ENCODE measurements around the gene TJP1.
"Not testable (repeated sequence)": the region's sequence is repeated elsewhere in the genome, so short reads cannot be mapped to it uniquely, and the experiment has no call there.

TJP1 gene

DNA sequence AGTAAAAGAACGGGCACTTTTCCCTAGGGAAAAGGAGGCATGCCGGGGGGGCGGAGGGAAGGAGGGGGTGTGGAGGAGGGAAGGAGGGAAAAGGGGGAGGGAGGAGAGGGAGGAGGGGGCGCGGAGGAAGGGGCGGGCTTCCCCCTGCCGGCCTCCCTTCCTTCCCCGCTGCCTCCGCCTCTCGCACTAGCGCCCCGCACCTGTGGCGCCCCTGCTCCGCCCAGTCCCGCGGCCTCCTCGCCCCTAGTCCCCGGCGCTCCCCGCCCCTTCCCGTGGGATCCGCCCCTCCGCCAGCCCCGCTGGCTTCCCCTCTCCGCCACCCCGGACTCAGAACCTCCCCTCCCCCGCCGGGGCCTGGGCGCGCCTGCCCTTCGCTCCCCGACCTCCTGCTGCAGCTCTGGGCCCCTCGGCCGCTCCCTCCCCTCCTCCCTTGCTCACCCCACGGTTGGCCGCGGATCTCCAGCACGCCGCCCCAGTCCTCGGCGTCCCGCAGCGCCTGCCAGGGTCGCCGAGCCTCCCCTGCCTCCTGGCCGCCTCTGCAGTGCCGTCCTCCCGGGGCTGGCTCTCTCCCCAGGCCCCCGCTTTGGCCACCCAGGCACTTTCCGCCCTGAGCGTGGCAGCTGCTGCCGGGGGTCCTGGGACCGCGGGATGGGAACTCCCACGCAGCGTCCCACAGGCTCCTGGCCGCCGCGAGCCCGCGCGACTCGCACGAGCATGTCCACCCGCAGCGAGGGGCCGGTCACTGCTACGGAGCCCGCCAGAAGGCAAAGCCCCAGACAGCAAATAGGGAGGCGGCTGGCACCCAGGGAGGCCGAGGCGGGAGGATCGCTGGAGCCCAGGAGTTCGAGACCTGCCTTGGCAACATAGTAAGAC lies 147.4 kb downstream of the TJP1 start:
- DNase-seq = no peak

DNA sequence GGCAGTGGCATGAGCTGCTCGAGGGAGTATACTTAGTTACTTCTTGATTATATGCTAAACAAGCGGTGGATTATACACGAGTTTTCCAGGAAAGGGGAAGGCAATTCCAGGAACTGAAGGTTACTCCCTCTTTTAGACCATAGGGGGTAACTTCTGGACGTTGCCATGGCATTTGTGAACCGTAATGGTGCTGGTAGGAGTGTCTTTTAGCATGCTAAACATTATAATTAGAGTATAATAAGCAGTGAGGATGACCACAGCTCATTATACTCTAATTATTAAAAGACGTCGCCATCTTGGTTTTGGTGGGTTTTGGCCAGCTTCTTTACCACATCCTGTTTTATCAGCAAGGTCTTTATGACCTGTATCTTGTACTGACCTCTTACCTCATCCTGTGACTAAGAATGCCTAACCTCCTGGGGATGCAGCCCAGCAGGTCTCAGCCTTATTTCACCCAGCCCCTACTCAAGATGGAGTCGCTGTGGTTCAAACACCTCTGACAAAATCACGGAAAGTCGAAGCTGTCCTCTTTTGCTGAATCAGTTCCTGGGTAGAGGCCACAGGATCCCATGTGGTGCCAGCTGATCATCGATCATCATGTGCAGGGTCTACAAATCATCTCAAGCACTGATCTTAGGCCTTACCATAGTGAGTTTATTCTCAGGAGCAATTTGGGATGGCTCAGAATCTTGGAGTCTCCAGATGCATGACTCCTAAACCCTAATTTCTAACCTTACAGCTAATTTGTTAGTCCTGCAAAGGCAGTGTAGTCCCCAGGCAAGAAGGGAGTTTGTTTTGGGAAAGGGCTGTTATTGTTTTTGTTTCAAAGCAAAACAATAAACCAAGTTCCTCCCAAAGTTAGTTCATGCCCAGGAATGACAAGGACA lies 149.1 kb downstream of the TJP1 start:
- peak; percentile 8 for DNase-seq
- in situ Hi-C loops (cut with MboI; ENCODE audit: low pct_unique_long_range_greater_than_20kb, low sequenced_read_pairs) = no loop called here

More for the DNA sequence above, 147.4 kb downstream of the TJP1 start:
- in situ Hi-C loops (cut with MboI; ENCODE audit: low pct_unique_long_range_greater_than_20kb, low sequenced_read_pairs) = no loop called here

DNA sequence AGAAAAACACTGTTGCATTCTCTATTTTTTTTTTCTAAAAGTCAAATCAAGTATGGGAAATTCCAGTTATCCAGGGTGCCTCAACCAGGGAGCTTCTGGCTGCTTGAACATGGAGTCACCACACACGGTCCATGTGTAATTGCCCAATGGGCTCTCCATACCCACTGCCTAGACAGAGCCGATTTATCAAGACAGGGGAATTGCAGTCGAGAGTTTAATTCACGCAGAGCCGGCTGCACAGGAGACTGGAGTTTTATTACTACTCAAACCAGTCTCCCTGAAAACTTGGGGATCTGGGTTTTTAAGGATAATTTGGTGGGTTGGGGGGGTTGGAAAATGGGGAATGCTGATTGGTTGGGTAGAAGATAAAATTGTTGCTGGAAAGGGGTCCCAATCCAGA lies 149.8 kb downstream of the TJP1 start:
- in situ Hi-C loops (cut with MboI; ENCODE audit: low pct_unique_long_range_greater_than_20kb, low sequenced_read_pairs) = no loop called here

DNA sequence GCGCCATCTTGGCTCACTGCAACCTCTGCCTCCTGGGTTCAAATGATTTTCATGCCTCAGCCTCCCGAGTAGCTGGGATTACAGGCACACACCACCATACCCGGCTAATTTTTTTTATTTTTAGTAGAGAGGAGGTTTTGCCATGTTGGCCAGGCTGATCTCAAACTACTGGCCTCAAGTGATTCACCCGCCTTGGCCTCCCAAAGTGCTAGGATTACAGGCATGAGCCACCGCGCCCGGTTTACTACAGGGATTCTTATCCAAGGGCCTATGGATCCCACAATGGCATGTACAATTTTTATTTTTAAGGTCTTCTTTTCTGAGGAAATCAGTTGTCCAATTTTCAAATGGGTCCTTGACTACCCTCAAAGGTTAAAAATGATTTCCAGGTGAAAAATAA lies 150.2 kb downstream of the TJP1 start:
- in situ Hi-C loops (cut with MboI; ENCODE audit: low pct_unique_long_range_greater_than_20kb, low sequenced_read_pairs); DNase-seq: not testable (repeated sequence)

More for the DNA sequence above, 149.8 kb downstream of the TJP1 start:
- DNase-seq = no peak

DNA sequence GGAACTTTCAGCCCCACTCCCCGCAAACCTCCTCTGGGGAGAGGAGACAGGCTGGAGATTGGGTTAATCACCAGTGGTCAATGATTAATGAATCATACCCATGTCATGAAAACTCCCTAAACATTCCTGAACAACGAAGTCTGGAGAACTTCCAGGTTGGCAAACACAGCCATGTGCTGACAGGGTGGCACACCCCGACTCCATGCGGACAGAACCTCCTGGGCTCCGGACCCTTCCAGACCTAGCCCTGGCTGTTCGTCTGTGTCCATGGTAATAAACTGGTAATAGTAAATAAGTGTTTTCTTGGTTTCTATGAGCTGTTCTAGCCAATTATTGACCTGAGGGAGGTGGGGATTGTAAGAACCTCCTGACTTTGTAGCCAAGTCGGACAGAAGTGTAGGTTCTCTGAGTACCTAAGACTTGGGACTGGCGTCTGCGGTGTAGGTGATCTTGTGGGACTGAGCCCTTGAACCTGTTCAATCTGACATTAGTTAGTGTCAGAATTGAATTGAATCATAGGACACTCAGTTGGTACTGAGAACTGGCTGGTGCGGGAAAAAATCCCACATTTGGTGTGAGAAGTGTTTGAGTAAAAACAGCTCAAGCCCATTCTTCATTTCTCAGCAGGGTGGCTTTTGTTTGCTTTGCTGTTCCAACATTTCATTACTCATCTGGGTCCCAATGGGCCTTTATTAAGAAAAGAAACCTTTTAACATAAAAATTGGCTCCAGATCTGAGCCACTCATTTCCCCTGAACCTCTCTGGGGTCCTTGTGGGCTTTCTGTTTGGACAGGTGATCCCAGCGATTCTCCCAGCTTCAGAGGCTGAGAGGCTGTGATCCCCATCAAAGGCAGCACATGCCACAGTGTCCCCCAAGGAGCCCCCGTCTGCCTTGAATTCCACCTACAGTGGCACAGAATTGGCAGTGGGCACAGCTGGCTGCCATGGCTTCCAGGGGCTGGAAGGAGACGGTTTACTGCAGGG lies 151.0 kb downstream of the TJP1 start:
- DNase-seq = no peak
- in situ Hi-C loops (cut with MboI; ENCODE audit: low pct_unique_long_range_greater_than_20kb, low sequenced_read_pairs) = no loop called here

DNA sequence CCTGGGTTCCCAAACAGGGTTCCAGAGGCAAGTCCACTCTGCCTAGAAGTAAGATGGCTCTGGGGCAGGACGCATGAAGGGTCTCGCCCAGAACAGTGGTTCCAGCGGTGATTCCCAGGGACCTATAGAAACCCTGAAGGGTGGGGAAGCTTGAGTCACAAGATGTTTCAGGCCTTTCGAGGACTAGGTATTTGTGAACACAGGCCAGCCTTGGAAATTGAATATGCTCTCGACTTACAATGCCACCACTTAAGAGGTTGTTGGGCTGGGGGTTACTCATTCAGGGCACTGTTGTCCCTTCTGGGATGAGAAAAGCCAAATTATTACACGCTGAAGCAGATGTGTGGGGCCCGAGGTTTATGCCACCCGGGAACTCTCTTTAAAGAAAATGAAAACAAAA lies 152.0 kb downstream of the TJP1 start:
- no peak for DNase-seq
- in situ Hi-C loops (cut with MboI; ENCODE audit: low pct_unique_long_range_greater_than_20kb, low sequenced_read_pairs) = no loop called here

DNA sequence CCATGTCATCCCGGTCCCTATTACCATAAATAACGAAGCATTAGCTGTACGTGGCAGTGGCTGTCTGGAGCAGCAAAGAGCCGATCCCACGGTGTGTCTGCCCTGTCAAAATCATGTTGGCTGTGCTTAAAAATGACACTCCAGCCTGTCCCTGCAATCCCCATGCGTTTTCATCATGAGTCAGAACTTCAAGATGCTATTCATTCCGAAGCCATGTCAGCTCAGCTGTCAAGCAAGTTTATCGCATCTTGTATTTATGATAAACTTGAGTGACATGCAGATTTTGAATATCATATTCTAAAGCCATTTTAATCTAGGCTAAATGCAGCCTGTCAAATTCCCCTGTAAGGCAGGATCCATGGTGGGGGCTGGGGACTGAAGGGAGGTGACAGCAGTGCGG lies 152.4 kb downstream of the TJP1 start:
- in situ Hi-C loops (cut with MboI; ENCODE audit: low pct_unique_long_range_greater_than_20kb, low sequenced_read_pairs) = no loop called here
- DNase-seq = no peak

DNA sequence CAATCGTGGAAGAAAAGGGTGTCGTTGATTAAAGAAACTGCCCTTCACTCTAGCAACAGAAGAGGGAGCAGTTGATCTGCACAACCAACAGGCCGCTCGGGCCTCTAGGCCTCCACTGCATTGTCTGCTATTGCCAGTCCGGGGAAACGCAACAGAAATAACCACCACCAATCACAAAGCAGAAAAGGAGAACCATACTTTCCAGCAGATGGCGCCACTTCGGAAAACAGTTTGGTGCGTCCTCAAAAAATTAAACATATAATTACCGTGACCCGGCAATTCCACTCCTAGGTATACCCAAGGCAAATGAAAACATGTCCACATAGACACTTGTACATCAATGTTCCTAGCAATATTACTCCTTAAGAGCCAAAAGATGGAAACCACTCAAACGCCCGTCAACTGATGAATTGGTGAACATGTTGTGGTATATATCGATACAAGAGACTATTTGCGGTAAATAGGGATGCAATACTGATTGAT lies 154.1 kb downstream of the TJP1 start:
- peak; percentile 80 for DNase-seq
- in situ Hi-C loops (cut with MboI; ENCODE audit: low pct_unique_long_range_greater_than_20kb, low sequenced_read_pairs) = no loop called here

DNA sequence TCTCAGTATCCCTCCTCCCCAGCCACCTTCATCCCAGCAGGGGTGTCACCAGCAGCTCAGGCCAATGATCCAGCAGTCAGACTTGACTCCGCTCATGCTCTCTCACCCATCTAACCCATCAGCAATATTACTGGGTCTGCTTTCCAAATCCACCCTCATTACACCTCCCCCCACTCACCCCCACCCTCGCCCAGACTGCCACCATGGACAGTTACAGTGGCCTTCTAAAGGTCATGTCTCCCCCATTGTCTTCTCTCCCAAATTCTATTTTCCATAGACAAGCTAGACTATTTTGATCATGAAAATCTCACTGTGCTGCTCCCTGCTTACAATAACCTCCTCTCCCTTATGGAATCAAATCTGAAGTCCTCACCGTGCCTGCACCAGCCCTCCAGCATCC lies 156.0 kb downstream of the TJP1 start:
- in situ Hi-C loops (cut with MboI; ENCODE audit: low pct_unique_long_range_greater_than_20kb, low sequenced_read_pairs) = no loop called here
- no peak for DNase-seq

DNA sequence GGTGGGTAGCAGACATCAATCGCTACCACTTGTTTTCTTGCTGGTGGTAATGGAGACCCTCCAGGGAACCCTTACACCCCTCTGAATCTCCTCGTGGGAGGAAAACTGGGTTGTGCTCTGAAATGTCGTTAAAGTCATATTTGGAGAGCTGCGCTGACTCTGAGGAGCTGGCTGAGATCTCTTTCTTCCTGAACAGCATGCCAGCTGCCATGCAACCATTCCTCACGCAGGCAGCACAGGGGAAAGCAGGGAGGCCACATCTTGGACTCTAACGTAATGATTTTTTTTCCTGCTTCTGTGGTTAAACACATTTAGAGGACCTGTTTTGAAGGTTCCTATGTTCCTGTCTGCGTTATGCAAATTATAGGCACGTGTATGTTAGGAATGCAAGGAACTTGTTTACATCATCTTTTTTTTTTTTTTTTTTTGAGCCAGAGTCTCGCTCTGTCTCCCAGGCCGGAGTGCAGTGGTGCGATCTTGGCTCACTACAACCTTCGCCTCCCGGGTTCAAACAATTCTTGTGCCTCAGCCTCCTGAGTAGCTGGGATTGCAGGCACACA lies 156.7 kb downstream of the TJP1 start:
- DNase-seq = no peak
- in situ Hi-C loops (cut with MboI; ENCODE audit: low pct_unique_long_range_greater_than_20kb, low sequenced_read_pairs) = no loop called here

DNA sequence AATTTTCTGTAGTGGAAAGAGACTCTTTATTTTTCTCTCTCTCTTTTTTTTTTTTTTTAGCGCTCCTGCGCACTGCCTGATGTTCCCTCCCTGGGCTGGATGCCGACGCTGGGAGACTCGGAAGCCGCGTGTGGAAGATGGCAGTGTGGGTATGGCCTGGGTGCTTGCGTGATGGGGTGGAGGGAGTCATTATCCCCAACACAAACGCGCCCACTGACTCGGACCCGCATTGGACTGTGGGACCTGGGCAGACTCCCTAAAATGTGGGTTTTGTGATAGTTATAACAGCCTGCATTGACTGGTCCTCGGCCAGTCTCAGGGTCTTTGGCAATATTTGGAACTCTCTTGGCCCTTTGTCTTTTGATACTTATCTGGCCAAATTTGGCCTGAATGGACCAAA lies 157.9 kb downstream of the TJP1 start:
- in situ Hi-C loops (cut with MboI; ENCODE audit: low pct_unique_long_range_greater_than_20kb, low sequenced_read_pairs) = no loop called here
- no peak for DNase-seq

DNA sequence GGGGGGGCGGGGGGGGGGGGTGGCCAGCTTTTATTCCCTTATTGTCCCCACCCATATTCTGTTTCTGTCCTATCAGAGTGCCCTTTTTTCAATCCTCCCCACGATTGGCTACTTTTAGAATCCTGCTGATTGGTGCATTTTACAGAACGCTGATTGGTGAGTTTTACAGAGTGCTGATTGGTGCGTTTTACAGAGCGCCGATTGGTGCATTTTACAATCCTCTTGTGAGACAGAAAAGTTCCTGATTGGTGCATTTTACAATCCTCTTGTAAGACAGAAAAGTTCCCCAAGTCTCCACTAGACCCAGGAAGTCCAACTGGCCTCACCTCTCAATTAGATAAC lies 164.8 kb downstream of the TJP1 start:
- in situ Hi-C loops (cut with MboI; ENCODE audit: low pct_unique_long_range_greater_than_20kb, low sequenced_read_pairs); DNase-seq: not testable (repeated sequence)

DNA sequence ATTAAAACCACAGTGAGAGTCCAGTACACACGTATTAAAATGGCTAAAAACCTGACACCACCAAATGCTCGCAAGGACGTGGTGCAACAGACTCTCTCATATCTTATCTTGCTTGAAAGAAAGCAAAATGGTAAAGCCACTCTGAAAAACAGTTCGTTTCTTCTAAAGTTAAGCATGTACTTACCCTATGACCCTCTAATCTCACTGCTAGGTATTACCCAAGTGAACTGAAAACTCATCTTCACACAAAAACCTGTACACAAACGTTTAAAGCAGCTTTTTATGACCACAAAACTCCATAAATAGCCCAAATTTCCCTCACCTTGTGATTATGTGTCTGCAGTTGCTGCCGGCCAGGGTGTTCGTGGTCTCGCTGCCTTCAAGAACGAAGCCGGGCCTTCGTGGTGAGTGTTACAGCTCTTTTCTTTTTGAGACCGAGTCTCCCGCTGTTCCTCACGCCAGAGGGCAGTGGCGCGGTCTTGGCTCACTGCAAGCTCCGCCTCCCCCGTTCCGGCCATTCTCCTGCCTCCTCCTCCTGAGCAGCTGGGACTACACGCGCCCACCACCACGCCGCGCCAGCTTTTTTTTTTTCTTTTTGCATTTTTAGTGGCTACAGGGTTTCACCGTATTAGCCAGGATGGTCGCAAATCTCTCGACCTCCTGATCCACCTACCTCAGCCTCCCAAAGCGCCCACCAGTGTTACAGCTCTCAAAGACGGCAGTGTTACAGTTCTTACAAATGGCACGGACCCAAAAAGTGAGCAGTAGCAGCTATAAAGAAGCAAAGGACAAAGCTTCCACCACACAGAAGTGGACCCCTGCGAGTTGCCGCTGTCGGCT lies 165.4 kb downstream of the TJP1 start:
- in situ Hi-C loops (cut with MboI; ENCODE audit: low pct_unique_long_range_greater_than_20kb, low sequenced_read_pairs) = no loop called here
- no peak for DNase-seq

DNA sequence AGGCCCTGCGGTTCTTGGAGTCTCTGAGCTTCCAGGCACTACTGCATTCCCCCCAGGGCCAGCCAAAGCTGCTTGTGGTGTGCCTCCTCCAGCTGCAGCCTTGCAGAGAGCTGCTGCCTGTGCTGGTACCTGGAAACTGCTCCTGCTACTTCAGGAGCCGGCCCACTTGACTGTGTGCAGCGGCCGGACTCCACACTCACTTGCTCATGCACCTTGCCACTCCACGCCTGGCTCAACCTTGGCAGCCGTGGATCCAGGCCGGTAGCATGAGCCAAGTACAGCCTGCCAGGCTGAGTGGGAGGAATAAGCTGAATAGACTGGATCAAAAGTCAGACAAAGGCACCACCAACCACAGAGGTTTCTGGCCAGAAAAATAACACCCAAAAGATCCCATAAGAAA lies 169.7 kb downstream of the TJP1 start:
- in situ Hi-C loops (cut with MboI; ENCODE audit: low pct_unique_long_range_greater_than_20kb, low sequenced_read_pairs) = no loop called here

DNA sequence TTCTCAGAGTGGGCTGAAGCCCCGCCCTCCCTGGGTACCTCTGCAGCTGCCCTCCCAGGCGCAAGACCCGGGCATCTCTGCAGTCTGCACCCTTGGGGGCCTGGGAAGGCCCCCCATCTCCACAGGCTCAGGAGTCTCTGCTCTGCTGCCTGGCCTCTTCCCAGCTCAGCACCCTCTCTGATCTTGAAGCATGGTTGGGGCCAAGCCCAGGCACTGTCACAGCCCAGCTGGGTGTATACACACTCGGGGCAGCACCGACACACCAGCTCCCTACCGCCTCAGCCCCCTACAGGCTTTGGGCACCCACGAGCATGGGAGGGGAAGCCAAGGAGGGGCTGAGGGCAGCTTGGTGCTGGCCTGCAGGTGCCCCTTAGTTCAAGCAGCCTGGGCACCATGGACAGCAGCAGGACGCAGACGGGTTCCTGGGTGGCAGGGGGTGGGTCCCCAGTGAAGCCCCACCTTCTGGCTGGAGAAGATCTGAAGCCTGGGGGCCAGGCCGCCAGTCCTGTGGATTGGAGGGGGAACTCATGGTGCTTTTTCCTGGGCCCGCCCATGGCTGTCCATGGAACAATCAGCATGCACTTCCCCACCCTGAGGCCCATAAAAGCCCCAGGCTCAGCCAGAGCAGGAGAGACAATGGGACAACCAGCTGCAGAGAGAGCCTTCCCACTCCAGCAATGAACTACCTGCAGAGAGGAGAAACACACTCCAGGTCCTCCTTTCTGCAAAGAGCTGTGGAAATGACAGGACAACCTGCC lies 170.6 kb downstream of the TJP1 start:
- in situ Hi-C loops (cut with MboI; ENCODE audit: low pct_unique_long_range_greater_than_20kb, low sequenced_read_pairs) = no loop called here

More for the DNA sequence above, 169.7 kb downstream of the TJP1 start:
- no peak for DNase-seq

More for the DNA sequence above, 170.6 kb downstream of the TJP1 start:
- DNase-seq = no peak

Measured in KBM-7 (cell line).